Left forelimb (tissue), 1 donor: Measurements from ENCODE around the gene PSME2.

ENCODE experiments used
- DNase-seq: peaks from one replicate; pipeline ENCODE4 v3.0.0-alpha.2; 2018; ENCODE audit warnings: low spot score

Gene PSME2

GRCh38 chr14:24135834-24136683, 10.4 kb downstream of the PSME2 start, which contains the start of gene PSME1:
Gene PSME1 (plus strand): TSS chr14:24136194. CDS start chr14:24136263, 69 bp downstream.
- DNase-seq = peak; percentile 93

GRCh38 chr14:24135584-24135833, 10.9 kb downstream of the PSME2 start:
- no peak for DNase-seq

GRCh38 chr14:24133735-24134134, 12.7 kb downstream of the PSME2 start:
- no peak for DNase-seq

- no peak for DNase-seq
These were observed 13.4 kb downstream of the PSME2 start for GRCh38 chr14:24132976-24133375.

- no peak for DNase-seq
These were observed 14.2 kb downstream of the PSME2 start for GRCh38 chr14:24132061-24132685.

DNA sequence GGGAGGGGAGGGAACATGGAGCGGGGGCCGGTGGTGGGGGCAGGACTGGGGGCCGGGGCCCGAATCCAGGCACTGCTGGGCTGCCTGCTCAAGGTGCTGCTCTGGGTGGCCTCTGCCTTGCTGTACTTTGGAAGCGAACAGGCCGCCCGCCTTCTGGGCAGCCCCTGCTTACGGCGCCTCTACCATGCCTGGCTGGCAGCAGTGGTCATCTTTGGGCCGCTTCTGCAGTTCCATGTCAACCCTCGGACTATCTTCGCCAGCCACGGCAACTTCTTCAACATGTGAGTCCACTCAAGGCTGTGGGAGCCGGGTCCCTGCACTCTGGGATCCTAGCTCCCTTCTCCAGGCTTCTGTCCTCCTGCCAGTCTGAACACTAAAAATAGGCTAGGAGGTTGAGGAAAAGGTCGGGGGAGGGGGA, 14.9 kb downstream of the PSME2 start:
- DNase-seq = peak; percentile 60

- peak; percentile 81 for DNase-seq
These were observed 15.5 kb downstream of the PSME2 start for GRCh38 chr14:24130717-24131548.

DNA sequence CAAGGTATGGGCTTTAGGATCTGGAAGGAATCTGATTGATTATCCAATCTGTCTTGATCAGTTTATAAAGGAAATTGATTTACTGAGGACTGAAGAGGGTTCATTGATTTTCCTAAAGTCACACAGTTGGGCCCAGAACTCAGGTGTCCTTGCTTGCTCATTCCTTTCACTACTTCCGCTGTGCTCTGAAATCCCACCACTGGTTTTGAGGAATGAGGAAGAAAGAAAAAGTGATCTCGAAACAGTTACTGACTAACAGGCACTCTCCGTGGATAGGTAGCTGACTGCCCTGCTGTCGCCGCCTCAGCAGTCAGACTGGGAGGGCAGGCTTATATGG, 16.1 kb downstream of the PSME2 start, which contains the start of gene FITM1:
Gene FITM1, plus strand, starts transcription at position 280 of the 337 bp plus-strand sequence. CDS start 905 bp downstream, outside the sequence.
- peak; percentile 31 for DNase-seq

- no peak for DNase-seq
These were observed 16.9 kb downstream of the PSME2 start for GRCh38 chr14:24129410-24129998.

DNA sequence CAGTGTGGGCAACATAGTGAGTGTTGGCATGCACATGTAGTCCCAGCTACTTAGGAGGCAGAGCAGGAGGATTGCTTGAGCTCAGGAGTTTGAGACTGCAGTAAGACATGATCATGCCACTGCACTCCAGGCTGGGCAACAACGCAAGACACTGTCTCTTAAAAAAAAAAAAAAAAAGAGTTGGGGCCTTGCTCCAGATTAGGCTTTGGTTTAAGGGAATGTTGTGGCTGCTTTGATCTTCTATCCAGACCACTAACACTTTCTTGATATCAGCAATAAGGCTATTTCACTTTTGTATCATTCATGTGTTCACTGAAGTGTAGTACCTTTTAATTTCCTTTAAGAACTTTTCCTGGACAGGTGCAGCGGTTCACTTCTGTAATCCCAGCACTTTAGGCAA, 18.7 kb downstream of the PSME2 start:
- DNase-seq = no peak

DNA sequence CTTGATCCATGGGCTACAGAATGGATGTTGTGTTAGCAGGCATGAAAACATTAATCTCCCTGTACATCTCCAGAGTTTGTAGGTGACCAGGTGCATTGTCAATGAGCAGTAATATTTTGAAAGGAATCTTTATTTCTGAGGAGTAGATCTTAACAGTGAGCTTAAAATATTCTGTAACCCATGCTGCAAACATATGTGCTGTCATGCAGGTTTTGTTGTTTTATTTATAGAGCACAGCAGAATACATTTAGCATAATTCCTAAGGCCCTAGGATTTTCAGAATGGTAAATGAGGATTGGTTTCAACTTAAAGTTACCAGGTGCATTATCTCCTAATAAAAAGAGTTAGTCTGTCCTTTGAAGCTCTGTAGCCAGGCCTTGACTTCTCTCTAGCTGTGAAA, 19.5 kb downstream of the PSME2 start:
- no peak for DNase-seq

- DNase-seq = no peak
These were observed 22.7 kb downstream of the PSME2 start for GRCh38 chr14:24123424-24124417.

GRCh38 chr14:24122898-24123297, 23.5 kb downstream of the PSME2 start:
- no peak for DNase-seq

GRCh38 chr14:24122416-24122815, 24.0 kb downstream of the PSME2 start:
- DNase-seq = no peak

GRCh38 chr14:24121210-24121609, 25.2 kb downstream of the PSME2 start:
- DNase-seq = no peak

GRCh38 chr14:24119691-24120090, 26.7 kb downstream of the PSME2 start:
- no peak for DNase-seq

- DNase-seq = no peak
These were observed 29.2 kb downstream of the PSME2 start for GRCh38 chr14:24117179-24117578.

DNA sequence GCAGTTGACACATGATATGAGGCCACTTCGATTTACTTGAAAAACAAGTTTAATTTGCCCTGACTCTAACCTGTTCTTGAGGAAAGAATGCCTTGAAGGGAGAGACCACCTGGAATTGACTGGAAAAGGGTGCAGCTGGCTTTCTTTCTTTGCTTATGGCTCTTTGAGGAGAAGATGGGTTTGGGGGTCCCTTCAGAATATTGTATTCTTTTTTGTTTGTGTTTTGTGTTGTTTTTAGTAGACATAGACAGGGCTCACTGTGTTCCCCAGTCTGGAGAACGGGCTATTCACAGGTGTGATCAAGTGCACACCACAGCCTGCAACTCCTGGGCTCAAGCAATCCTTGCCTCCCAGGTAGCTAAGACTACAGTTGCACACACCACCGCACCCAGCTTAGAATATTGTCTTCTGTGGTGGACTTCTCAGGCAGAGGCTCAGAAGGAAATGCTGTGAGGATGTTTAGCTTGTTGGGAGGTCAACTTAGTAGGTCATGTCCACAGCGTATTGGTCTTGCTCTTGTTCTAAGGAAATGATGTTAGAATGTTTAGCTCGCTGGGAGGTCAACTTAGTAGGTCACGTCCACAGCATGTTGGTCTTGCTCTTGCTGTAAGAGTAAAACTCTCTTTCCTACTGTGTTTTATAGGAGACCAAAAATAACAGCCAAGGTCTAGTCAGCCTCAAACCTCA, 30.1 kb downstream of the PSME2 start:
- DNase-seq = no peak

DNA sequence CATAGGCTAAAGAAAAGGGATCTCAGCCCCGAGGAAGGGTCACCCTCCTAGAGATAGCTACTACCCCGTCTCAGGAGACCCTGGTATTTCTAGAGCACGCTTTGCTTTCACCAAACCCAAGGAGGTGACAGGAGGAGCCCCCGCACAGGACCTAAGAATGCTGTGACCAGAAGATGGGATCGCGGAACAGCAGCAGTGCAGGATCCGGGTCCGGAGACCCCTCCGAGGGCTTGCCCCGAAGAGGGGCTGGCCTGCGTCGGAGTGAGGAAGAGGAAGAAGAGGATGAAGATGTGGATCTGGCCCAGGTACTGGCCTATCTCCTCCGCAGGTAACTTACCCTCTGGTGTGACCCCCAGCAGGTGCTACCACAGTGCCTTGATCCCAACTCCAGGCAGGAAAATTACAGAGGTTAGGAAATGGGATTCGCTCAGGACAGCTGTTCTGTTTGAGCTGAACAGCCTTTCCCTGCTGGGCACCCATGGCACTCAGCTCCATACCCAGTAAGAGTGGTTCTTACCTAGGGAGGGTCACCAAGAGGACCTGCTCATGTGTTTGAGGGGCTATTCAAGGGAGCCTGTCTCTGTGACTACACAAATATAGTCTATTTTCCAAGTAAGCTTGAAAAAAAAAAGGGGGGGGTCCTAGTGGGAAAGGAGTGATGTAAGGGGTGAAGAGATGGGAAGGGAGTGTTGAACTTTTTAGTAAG, 30.8 kb downstream of the PSME2 start:
- no peak for DNase-seq
